ENCODE data around the gene PCDHGA8.
A peak's percentile ranks its signal among the peaks of the same experiment; 100 is the strongest.

PCDHGA8 gene

DNA sequence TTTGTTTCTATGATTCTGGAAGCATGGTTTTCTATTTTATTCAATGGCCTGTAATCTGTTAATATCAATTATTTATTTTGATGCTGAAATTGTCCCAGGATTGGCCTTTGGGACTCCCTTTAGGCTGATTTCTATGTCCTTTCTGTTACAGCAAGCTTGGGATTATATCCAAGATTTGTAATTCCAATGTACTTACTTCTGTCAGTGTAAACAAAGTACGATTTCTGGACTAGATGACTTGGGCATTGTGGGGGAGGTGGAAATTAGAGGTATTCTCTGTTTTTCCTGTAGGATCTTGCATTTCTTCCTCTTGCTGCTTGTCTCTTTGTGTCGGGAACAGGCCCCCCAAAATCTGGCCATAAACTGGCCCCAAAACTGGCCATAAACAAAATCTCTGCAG is 41.6 kb downstream of the PCDHGA8 start:
- DNase-seq: peak; percentile 29

DNA sequence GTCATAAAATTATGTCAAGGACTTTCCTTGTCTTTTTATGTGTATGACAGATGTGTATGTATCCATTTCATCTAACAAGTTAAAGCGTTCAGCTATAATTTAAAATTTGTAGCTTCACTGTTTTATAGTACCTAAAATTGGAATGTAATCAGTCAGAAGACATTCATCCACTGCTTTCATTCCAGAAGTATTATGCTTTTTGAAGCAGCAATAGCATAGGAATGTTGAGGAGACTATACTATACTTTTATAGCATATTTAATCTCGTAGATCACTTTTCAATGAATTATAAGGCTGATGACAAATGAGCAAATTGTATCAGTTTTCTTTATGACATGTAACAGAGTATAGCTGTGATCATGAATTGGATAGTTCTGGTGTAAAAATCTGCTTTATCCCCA is 44.8 kb downstream of the PCDHGA8 start:
- peak; percentile 57 for DNase-seq

DNA sequence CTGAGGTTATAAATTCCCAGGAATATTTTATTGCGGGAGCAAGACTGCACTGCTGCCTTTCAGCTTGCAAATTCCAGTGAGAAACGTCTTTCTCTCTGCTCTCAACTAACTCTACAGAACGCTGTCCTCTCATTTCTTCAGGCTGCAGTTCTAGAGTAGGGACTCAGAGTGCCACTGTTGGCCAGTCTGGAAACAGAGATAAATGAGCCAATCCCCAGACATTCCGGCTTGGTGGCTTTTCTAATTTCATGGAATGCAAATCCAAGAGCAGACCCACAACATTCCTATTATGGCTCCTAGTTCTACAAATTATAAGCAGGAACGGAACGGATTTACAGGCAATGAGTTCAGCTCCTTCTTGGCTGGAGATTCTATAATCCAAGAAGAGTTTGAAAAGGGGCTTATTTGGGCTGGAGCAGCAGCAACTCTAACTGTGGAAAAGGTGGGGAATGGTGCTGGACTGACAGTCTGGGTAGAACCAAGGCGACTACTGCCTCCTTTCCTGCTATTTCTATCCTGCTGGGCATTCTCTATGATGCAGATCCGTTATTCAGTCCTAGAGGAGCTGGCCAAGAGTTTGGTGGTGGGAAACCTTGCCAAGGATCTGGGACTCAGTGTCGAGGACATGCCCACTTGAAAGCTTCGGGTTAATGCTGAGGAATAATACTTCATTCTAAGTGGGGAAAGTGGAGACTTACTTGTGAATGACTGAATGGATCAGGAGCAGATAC is 47.1 kb downstream of the PCDHGA8 start:
- peak; percentile 55 for DNase-seq

DNA sequence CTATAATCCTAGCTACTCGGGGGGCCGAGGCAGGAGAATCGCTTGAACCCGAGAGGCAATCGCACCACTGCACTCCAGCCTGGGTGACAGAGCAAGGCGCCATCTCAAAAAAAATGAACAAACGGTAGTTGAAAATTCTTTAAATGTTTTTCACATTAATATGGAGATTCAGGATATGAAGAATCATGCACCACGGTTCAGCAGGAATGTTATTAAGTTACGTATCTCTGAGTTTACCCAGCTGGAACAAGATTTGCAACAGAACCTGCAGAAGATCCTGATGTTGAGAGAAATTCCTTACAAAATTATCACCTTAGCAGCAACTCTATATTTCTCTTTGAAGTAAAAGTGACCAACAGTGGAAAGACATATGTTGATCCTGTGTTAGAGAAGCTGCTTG is 47.9 kb downstream of the PCDHGA8 start:
- DNase-seq: no peak

DNA sequence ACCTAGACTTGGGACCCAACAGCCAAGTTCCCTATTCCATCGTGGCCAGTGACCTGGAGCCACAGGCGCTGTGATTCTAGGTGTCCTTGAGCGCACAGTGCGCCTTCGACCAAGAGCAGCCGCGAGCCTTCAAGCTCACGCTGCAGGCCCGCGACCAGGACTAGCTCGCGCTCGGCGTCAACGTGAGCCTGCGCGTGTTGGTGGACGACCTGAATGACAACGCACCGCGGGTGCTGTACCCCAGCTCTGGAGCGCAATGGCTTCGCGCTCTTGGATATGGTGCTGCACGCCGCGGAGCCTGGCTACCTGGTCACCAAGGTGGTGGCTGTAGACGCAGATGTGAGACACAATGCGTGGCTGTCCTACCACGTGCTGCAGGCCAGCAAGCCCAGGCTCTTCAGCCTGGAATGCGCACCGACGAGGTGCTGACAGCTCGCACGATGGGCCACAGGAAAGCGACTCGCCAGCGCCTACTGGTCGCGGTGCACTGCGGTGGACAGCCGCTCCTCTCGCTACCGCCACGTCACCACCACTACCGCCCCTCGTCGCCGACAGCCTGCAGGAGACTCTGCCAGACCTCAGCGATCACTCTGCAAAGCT is 49.2 kb downstream of the PCDHGA8 start:
- DNase-seq: no peak
